ENCODE data around the gene SLC1A5.

SLC1A5 gene

GRCh38 chr19:46788968-46789338, 559 bp upstream of the SLC1A5 start:
- peaks cover 16% of the 10 kb centered on the region for H3K27me3 Mint-ChIP-seq (ENCODE audit: low read depth, poor library complexity)
- TF ChIP-seq CTCF (IDR thresholded peaks at IDR 0.05), result no peak
- no peaks in the 10 kb centered on the region for H3K36me3 Mint-ChIP-seq (ENCODE audit: low read depth)
- H3K4me3 Mint-ChIP-seq, result no peak overlapping the region
- no peaks in the 10 kb centered on the region for H3K9me3 Mint-ChIP-seq
- H3K27ac Mint-ChIP-seq, result no peak overlapping the region
- peaks cover 53% of the 10 kb centered on the region for H3K4me1 Mint-ChIP-seq
- DNase-seq, result no peak

GRCh38 chr19:46787331-46788261, 798 bp downstream of the SLC1A5 start:
- TF ChIP-seq CTCF (IDR thresholded peaks at IDR 0.05), result no peak
- no peaks in the 10 kb centered on the region for H3K9me3 Mint-ChIP-seq
- peaks cover 5% of the 10 kb centered on the region for H3K36me3 Mint-ChIP-seq (ENCODE audit: low read depth)
- peak overlapping the region; percentile 93 for H3K4me3 Mint-ChIP-seq
- peaks cover 16% of the 10 kb centered on the region for H3K27me3 Mint-ChIP-seq (ENCODE audit: low read depth, poor library complexity)
- peak overlapping the region; percentile 95 for H3K27ac Mint-ChIP-seq
- DNase-seq, result peak; percentile 64
- peaks cover 54% of the 10 kb centered on the region for H3K4me1 Mint-ChIP-seq

- peak overlapping the region; percentile 95 for H3K27ac Mint-ChIP-seq
- no peak for DNase-seq
- H3K9me3 Mint-ChIP-seq, result no peaks in the 10 kb centered on the region
- peak overlapping the region; percentile 93 for H3K4me3 Mint-ChIP-seq
- peaks cover 16% of the 10 kb centered on the region for H3K27me3 Mint-ChIP-seq (ENCODE audit: low read depth, poor library complexity)
- no peak for TF ChIP-seq CTCF (IDR thresholded peaks at IDR 0.05)
- H3K36me3 Mint-ChIP-seq (ENCODE audit: low read depth), result peaks cover 11% of the 10 kb centered on the region
- H3K4me1 Mint-ChIP-seq, result peaks cover 52% of the 10 kb centered on the region
These were observed 1.4 kb downstream of the SLC1A5 start for GRCh38 chr19:46787040-46787330.

- H3K4me3 Mint-ChIP-seq, result peak overlapping the region; percentile 93
These were observed 2.0 kb downstream of the SLC1A5 start for GRCh38 chr19:46786236-46787039.

GRCh38 chr19:46785980-46786235, 2.5 kb downstream of the SLC1A5 start:
- TF ChIP-seq CTCF (IDR thresholded peaks at IDR 0.05), result no peak
- no peak for DNase-seq
- Mint-ChIP-seq H3K9me3 (no peaks in the 10 kb centered on the region), H3K4me3 (peak overlapping the region; percentile 93), H3K27ac (peak overlapping the region; percentile 95), H3K36me3 (ENCODE audit: low read depth) (peaks cover 21% of the 10 kb centered on the region), H3K27me3 (ENCODE audit: low read depth, poor library complexity) (peaks cover 11% of the 10 kb centered on the region), H3K4me1 (peaks cover 52% of the 10 kb centered on the region)

More at GRCh38 chr19:46786236-46787039, 2.0 kb downstream of the SLC1A5 start:
- H3K9me3 Mint-ChIP-seq, result no peaks in the 10 kb centered on the region
- DNase-seq, result peak; percentile 41
- TF ChIP-seq CTCF (IDR thresholded peaks at IDR 0.05), result no peak
- peaks cover 17% of the 10 kb centered on the region for H3K36me3 Mint-ChIP-seq (ENCODE audit: low read depth)
- H3K4me1 Mint-ChIP-seq, result peaks cover 52% of the 10 kb centered on the region
- H3K27ac Mint-ChIP-seq, result peak overlapping the region; percentile 95
- peaks cover 11% of the 10 kb centered on the region for H3K27me3 Mint-ChIP-seq (ENCODE audit: low read depth, poor library complexity)
